HG03108 (cell line): ENCODE measurements around the gene MEIOB.
"Not testable (repeated sequence)": the region's sequence is repeated elsewhere in the genome, so short reads cannot be mapped to it uniquely, and the experiment has no call there.

Experiments used
- ATAC-seq: cut with Tn5 transposase; IDR thresholded peaks from one replicate; pipeline ENCODE4 v1.9.1; 2021; ENCODE audit warnings: moderate library complexity; ENCODE audit not compliant: unreplicated experiment

Gene MEIOB

DNA sequence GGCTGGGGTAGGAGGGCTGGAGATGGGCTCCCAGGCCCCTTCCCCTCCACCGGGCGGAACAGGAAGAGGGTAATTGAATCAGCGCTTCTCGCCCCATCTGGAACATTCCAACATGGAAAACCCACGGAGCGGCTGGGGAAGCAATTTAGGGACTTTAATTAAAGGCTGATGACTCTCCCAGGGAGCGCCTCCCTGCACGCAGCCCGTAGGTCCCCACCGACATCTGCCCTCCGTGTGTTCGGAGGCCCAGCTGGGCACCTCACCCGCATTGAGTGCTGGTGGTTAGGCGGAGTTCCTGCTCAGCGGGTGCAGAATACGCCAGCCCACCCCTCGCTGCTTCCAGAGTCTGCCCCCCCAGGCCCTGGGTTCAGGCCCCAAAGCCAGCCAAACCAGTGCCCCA is 36.2 kb upstream of the MEIOB start:
- no peak for ATAC-seq

DNA sequence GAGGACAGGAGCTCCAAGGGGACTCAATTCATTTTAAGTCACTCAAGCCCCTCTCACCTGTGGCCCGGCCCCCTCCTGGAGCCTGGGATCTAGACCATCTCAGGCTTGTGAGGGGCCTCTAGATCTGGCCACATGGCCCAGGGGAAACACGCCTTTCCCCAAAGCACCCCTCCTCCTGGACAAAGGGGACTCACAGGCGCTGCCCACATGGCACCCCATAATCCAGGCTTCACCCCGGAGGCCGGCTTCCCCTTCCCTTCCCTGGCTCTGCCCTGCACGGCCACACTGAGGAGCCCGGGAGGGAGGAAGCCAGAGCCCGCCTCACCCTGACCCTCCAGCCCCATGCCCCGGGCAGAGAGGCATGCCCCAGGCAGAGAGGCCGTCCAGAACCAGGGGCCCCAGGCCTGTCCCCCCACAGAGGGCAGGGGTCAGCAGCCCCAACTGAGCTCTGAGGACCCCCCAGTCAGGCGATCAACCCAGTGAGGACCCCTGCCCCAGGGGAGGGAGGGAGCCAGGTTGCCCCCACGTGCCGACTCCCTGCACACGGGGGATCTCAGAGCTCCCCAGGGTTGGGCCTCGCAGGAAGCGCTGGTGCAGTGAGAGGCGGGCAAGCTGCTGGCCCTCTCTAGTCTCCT is 35.4 kb upstream of the MEIOB start:
- ATAC-seq: no peak

- ATAC-seq: no peak
Observed at GRCh38 chr16:1906846-1907165, 34.8 kb upstream of the MEIOB start.

DNA sequence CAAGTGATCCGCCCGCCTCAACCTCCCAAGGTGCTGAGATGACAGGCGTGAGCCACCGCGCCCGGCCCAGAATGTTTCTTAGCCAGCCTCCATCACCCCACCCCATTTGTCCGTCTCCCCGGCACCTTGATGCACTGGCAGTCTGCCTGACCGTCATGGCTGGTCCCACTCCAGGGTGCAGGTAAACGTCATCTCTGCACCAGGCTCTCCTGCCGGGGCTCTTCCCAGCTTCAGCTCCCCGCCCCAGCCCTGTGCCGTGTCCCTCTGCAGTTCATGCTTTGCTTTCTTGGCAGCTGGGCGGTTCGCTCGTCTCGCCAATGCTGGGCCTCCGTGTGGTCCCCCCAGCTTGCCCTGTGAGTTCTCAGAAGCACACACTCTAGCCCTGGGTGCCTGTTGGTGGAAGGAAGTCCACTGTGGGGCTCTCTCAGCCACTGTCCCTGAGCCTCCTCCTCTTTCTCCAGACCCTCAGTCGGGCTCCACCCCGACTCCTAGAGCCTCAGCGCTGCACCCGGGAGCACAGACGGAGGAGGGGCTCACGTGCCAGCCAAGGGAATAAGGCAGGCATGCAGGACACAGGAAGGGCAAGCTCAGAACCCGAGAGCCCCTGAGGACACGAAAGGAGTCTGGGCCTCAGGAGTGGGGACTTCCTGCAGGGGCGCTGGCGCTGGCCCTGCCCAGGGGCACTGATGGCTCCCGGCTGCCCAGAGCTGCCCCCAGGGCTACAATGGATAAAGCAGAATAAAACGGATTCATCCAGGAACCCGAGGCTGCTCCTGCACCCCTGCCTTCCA is 34.3 kb upstream of the MEIOB start:
- no peak for ATAC-seq

DNA sequence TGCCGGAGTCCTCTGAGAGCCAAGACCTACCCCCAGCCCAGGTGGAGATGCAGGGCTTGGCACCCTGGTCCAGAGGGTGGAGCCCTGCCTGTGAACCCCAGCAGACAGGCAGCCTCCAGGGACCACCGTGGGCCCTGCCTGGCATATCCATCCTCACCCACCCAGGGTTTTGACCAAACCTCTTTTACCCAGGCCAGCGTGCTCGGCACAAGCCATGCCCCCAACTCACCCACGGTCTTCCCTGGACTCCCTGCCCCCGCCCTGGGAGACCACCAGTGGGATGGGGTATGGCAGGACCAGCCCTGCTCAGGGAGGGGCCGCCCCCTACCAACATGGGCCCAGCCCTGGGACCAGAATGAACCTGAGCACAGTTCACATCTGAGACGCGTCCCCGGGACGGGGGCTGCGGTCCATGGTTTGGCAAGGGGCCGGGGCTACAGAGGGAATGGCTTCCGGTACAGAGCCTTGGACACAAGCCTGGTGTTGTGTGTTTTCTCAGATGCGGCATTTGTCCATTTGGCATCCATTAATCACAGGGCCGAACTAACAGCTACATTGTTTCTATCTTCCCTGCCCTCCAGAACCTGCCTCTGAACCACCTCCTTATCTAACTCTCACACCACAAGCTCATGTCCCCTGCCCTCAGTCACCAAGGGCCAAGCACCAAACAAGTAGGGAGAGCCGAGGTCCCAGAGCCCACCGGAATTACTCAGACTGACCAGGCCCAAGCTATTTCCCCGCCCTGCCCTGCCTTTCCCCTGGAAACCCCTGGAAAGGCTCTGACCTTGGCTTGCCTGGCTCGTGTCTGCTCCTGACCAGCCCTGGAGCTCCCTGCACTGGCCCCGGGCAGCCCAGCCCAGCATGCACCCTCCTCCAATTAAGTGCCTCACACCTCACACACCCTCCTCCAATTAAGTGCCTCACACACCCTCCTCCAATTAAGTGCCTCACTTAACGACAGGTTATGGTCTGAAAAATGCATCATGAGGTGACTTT is 32.2 kb upstream of the MEIOB start:
- ATAC-seq: no peak

DNA sequence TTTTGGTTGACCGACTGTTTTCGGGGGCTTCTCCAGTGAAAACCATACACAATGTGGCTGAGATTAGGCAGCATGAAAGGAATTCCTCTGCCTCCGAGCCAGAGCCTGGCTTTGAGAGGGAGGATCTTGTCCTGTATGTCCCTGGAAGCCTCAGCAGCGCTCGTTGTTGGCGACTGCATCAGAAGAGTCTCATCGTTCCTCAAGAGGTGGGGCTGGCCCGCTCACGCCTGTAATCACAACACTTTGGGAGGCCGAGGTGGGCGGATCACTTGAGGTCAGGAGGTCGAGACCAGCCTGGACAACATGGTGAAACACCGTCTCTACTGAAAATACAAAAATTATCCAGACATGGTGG is 31.2 kb upstream of the MEIOB start:
- no peak for ATAC-seq

GRCh38 chr16:1902547-1903219 is 30.7 kb upstream of the MEIOB start:
- no peak for ATAC-seq

GRCh38 chr16:1900452-1900774 is 28.4 kb upstream of the MEIOB start:
- ATAC-seq: no peak

- ATAC-seq: no peak
Observed at GRCh38 chr16:1899641-1900451, 27.9 kb upstream of the MEIOB start.

DNA sequence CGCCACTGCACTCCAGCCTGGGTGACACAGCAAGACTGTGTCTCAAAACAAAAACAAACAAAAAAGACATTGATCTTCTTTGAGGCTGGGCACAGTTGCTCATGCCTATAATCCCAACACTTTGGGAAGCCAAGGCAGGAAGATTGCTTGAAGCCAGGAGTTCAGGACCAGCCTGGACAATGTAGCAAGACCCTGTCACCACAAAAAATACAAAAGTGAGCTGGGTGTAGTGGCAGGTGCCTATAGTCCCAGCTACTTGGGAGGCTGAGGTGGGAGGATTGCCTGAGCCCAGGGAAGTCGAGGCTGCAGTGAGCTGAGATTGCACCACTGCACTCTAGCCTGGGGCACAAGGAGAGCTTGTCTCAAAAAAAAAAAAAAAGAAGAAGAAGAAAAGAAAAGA is 25.7 kb upstream of the MEIOB start:
- not testable (repeated sequence) for ATAC-seq

- ATAC-seq: no peak
Observed at GRCh38 chr16:1895949-1896675, 24.1 kb upstream of the MEIOB start.

- no peak for ATAC-seq
Observed at GRCh38 chr16:1895068-1895467, 23.1 kb upstream of the MEIOB start.

DNA sequence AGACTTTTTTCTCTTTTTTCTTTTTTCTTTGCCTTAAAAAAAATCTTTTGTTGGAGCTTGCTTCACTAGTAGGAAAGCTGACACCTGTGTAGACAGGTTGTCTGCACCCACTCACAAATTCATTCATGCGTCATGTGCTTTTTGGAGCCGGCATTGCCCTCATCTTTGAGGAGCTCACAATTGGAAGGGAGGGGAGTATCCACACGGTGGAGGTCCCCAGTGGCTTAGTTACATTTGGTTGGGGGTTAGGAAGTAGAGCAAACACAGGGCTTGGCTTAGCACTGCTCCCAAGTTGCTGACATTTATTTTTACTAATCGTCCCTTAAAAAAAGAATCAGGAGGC is 18.7 kb upstream of the MEIOB start:
- no peak for ATAC-seq

- no peak for ATAC-seq
Observed at GRCh38 chr16:1890024-1890707, 18.2 kb upstream of the MEIOB start.

- no peak for ATAC-seq
Observed at GRCh38 chr16:1887711-1888354, 15.9 kb upstream of the MEIOB start.

GRCh38 chr16:1884889-1885288 is 12.9 kb upstream of the MEIOB start:
- ATAC-seq: no peak

DNA sequence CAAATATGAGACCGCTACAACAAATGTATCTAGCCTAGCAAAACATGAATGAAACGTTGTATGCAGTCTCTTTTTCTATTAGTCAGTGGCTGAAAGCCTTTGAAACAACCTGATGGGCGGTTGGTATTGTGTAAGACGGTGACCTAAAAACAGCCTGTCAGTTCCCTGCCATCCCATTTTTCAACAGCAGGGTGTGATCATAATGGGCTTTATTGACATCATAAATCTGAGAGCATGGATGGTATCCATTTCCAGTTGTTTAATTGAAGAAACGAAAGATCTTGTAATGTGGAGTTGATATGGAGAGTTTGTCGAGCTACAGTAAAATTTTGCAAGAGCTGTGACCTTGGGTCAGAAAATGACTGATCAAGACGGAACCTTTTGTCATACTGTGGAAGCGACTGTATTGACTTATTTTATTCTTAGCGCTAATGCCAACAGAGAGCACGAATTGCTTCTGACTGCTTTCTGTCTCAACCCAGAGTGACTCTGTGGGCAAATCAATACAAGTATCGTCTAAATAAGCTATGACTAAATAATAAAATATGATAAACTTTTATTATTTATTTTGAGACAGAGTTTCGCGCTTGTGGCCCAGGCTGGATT is 12.3 kb upstream of the MEIOB start:
- no peak for ATAC-seq

- ATAC-seq: not testable (repeated sequence)
Observed at GRCh38 chr16:1881172-1881571, 9.2 kb upstream of the MEIOB start.
